Neutrophil (primary cell): Measurements from ENCODE around the gene GYS1.

Experiments
- H3K27ac ChIP-seq: fragments of 200-600 bp; sonication (generic); 2 replicates; pipeline ENCODE4 v1.5.1; 2016; ENCODE audit warnings: mild to moderate bottlenecking, moderate library complexity
- H3K27me3 ChIP-seq: fragments of 200-600 bp; sonication (generic); 2 replicates; pipeline ENCODE4 v1.6.0; 2016; ENCODE audit warnings: mild to moderate bottlenecking
- H3K36me3 ChIP-seq: fragments of 200-600 bp; sonication (generic); 2 replicates; pipeline ENCODE4 v1.5.1; 2017
- H3K4me1 ChIP-seq, 2 experiments: fragments of 200-600 bp in 1 of 2; sonication (generic) in 1 of 2; 1 replicate in 1 of 2; 2 replicates in 1 of 2; pipeline versions ENCODE4 v1.5.1 to v1.6.1; 2013 to 2016; ENCODE audit warnings: low read depth in 1 of 2, low read length in 1 of 2, mild to moderate bottlenecking in 1 of 2, moderate library complexity in 1 of 2; ENCODE audit not compliant: control insufficient read depth in 1 of 2, insufficient read depth in 1 of 2
- H3K4me3 ChIP-seq, 2 experiments: fragments of 200-600 bp in 1 of 2; sonication (generic) in 1 of 2; 1 replicate in 1 of 2; 2 replicates in 1 of 2; pipeline ENCODE4 v1.5.1; 2013 to 2016; ENCODE audit warnings: low read depth in 1 of 2, low read length in 1 of 2, mild to moderate bottlenecking in 1 of 2, moderate library complexity in 1 of 2
- H3K9me3 ChIP-seq: fragments of 200-600 bp; sonication (generic); 2 replicates; pipeline ENCODE4 v1.5.1; 2016
- CTCF ChIP-seq: fragments of 200-600 bp; sonication (generic); IDR thresholded peaks from 2 replicates; pipeline ENCODE4 v1.5.1; 2016; ENCODE audit warnings: antibody characterized with exemption

The GYS1 gene

GRCh38 chr19:48965040-48965805, 27.9 kb downstream of the GYS1 start, which contains the start of gene FTL:
TSS of gene FTL (plus strand) at chr19:48965309. CDS start at chr19:48965508, 199 bp downstream.
- H3K4me3 ChIP-seq: peak within 1 kb of the TSS; percentile 89 to 100
- TF ChIP-seq CTCF: no peak
- peaks cover 70 to 74% of the 10 kb centered on the region in 2 experiments for H3K4me1 ChIP-seq
- H3K27ac ChIP-seq: peak within 1 kb of the TSS; percentile 98
- no peaks in the 10 kb centered on the region for H3K27me3 ChIP-seq
- no peaks in the 10 kb centered on the region for H3K9me3 ChIP-seq
- H3K36me3 ChIP-seq: peaks cover 38% of the 10 kb centered on the region

GRCh38 chr19:48964205-48965039, 28.7 kb downstream of the GYS1 start:
- Histone ChIP-seq H3K36me3 (peaks cover 30% of the 10 kb centered on the region), H3K27ac (peak overlapping the region; percentile 98), H3K4me3 (peak overlapping the region; percentile 89 to 100), H3K9me3 (no peaks in the 10 kb centered on the region), H3K4me1 (peaks cover 78 to 82% of the 10 kb centered on the region in 2 experiments), H3K27me3 (no peaks in the 10 kb centered on the region)
- no peak for TF ChIP-seq CTCF

- TF ChIP-seq CTCF: no peak
- no peaks in the 10 kb centered on the region for H3K9me3 ChIP-seq
- H3K4me3 ChIP-seq: peak overlapping the region; percentile 89 to 100
- no peaks in the 10 kb centered on the region for H3K27me3 ChIP-seq
- peaks cover 22% of the 10 kb centered on the region for H3K36me3 ChIP-seq
- peak overlapping the region; percentile 98 for H3K27ac ChIP-seq
- peaks cover 75 to 86% of the 10 kb centered on the region in 2 experiments for H3K4me1 ChIP-seq
These were observed 29.5 kb downstream of the GYS1 start for GRCh38 chr19:48963371-48964204.

- Histone ChIP-seq H3K27ac (peak overlapping the region; percentile 98), H3K9me3 (no peaks in the 10 kb centered on the region), H3K27me3 (no peaks in the 10 kb centered on the region), H3K4me3 (peak overlapping the region; percentile 89 to 100), H3K4me1 (peaks cover 68 to 78% of the 10 kb centered on the region in 2 experiments), H3K36me3 (peaks cover 14% of the 10 kb centered on the region)
- no peak for TF ChIP-seq CTCF
These were observed 30.3 kb downstream of the GYS1 start for GRCh38 chr19:48962849-48963165.
